HepG2 (cell line): ENCODE measurements around the gene ETV5. TPM values are rescaled to one million over a fixed set of nuclear protein-coding genes. Genes with fewer than 3 reads are reported as not detected.
A peak's percentile ranks its signal among the peaks of the same experiment; 100 is the strongest.

Source experiments
- BCL6 ChIP-seq: IDR thresholded peaks from 2 replicates; pipeline ENCODE4 v1.6.1; 2016; ENCODE audit warnings: missing genetic modification reagents, missing compliant biosample characterization
- EED ChIP-seq: sonication (generic); formaldehyde crosslinking; IDR thresholded peaks from 2 replicates; pipeline ENCODE4 v1.5.0; 2020; ENCODE audit warnings: mild to moderate bottlenecking, missing genetic modification reagents
- FLYWCH1 ChIP-seq: sonication (generic); formaldehyde crosslinking; IDR thresholded peaks from 2 replicates; pipeline ENCODE4 v1.8.1; 2023; ENCODE audit warnings: mild to moderate bottlenecking, missing genetic modification reagents
- FUBP1 ChIP-seq: sonication (generic); formaldehyde crosslinking; IDR thresholded peaks from 2 replicates; pipeline ENCODE4 v1.5.1; 2020; ENCODE audit warnings: missing genetic modification reagents, mild to moderate bottlenecking, borderline replicate concordance
- IRF2 ChIP-seq: IDR thresholded peaks from 2 replicates; pipeline ENCODE4 v1.6.1; 2018; ENCODE audit warnings: missing genetic modification reagents, missing compliant biosample characterization
- NFYC ChIP-seq: IDR thresholded peaks from 2 replicates; pipeline ENCODE4 v1.6.1; 2016; ENCODE audit warnings: missing genetic modification reagents, missing compliant biosample characterization
- PCBP1 ChIP-seq: fragments of 200-400 bp; formaldehyde crosslinking; IDR thresholded peaks from 2 replicates; pipeline ENCODE4 v1.6.1; 2017; ENCODE audit warnings: mild to moderate bottlenecking, low read depth, low read length, borderline replicate concordance
- RERE ChIP-seq: IDR thresholded peaks from 2 replicates; pipeline ENCODE4 v1.6.1; 2016; ENCODE audit warnings: low read depth, missing genetic modification reagents, missing compliant biosample characterization
- THAP11 ChIP-seq: IDR thresholded peaks from 2 replicates; pipeline ENCODE4 v1.6.1; 2016; ENCODE audit warnings: missing biosample characterization, missing genetic modification reagents
- ZNF251 ChIP-seq: sonication (generic); formaldehyde crosslinking; IDR thresholded peaks from 2 replicates; pipeline ENCODE4 v1.9.0; 2021; ENCODE audit warnings: mild to moderate bottlenecking, missing genetic modification reagents
- ZNF672 ChIP-seq: sonication (generic); formaldehyde crosslinking; IDR thresholded peaks from 2 replicates; pipeline ENCODE4 v1.8.1; 2022; ENCODE audit warnings: missing genetic modification reagents
- ZNF761 ChIP-seq: sonication (generic); formaldehyde crosslinking; conservative IDR thresholded peaks from 2 replicates; pipeline ENCODE4 v1.4.0; 2020; ENCODE audit warnings: mild to moderate bottlenecking, missing genetic modification reagents
- ZNF775 ChIP-seq: sonication (generic); formaldehyde crosslinking; IDR thresholded peaks from 2 replicates; pipeline ENCODE4 v1.4.0; 2020; ENCODE audit warnings: missing genetic modification reagents, mild to moderate bottlenecking, moderate library complexity, borderline replicate concordance
- ZNF784 ChIP-seq: sonication (generic); formaldehyde crosslinking; IDR thresholded peaks from 2 replicates; pipeline ENCODE4 v1.5.1; 2020; ENCODE audit warnings: missing genetic modification reagents, mild to moderate bottlenecking, borderline replicate concordance
- ZNF841 ChIP-seq: sonication (generic); formaldehyde crosslinking; IDR thresholded peaks from 2 replicates; pipeline ENCODE4 v1.8.1; 2023; ENCODE audit warnings: missing genetic modification reagents, borderline replicate concordance
- polyA plus RNA-seq, 8 experiments: library from polyadenylated mRNA; depleted of rRNA in 3 of 8; stranded (reverse) in 7 of 8; unstranded in 1 of 8; fragments of >200 nt; fragmentation: Illumina TruSeq in 4 of 8; extraction: Trizol in 4 of 8; gene quantifications; 2 replicates each; pipeline versions ENCODE4 v1.2.1 to v1.2.3, GENCODE V29; 2011 to 2016; ENCODE audit warnings: low read depth in 4 of 8, missing spikeins in 1 of 8, mixed read lengths in 1 of 8; ENCODE audit not compliant: insufficient read depth in 1 of 8
- total RNA-seq, 5 experiments: library from RNA; depleted of rRNA; stranded (reverse); fragments of >200 nt; fragmentation: Illumina TruSeq; extraction: Trizol; gene quantifications; 2 replicates each; pipeline ENCODE4 v1.2.3, GENCODE V29; 2016; ENCODE audit warnings: low read depth in 1 of 5
- TF ChIP-seq, protein P1 (sequence below): sonication (generic); formaldehyde crosslinking; IDR thresholded peaks from 2 replicates; pipeline ENCODE4 v1.5.1; 2020; ENCODE audit warnings: missing genetic modification reagents, mild to moderate bottlenecking, borderline replicate concordance

Gene ETV5
- total and polyA plus RNA-seq, 2 of the 13 experiments (the other 11 are each of a cell fraction or from before 2014, with no cell fraction given), result 52.9 to 57.2 TPM

DNA sequence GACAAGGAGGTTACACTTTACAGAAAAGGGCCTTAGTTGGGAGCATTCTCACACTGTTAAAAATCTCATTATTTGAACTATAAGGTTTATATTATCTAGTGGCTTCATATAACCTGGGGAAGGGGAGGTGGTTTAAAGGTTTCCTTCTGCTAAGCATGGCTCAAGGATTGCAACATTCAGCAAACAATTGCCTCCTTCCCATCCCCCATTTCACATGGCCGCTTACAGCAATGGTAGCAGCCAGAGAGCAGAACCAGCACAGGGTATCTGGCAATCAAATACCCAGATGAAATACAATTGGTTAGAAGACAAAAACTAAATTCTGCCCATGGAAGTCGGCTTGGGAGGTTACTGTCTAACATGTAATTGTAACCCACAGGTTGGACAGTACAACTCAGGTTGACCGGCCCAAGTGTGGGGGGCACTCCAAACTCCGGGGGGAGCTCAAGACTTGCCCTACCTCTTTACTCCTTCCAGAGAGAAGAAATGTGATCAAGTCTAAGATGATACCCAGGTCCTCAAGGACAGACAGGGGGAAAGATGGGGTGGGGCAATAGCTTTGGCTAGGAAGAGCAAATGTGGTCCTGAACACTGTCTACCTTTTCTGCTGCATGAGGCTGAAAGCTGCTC lies 15.5 kb downstream of the ETV5 start (continued):
- TF ChIP-seq, protein P1, sequence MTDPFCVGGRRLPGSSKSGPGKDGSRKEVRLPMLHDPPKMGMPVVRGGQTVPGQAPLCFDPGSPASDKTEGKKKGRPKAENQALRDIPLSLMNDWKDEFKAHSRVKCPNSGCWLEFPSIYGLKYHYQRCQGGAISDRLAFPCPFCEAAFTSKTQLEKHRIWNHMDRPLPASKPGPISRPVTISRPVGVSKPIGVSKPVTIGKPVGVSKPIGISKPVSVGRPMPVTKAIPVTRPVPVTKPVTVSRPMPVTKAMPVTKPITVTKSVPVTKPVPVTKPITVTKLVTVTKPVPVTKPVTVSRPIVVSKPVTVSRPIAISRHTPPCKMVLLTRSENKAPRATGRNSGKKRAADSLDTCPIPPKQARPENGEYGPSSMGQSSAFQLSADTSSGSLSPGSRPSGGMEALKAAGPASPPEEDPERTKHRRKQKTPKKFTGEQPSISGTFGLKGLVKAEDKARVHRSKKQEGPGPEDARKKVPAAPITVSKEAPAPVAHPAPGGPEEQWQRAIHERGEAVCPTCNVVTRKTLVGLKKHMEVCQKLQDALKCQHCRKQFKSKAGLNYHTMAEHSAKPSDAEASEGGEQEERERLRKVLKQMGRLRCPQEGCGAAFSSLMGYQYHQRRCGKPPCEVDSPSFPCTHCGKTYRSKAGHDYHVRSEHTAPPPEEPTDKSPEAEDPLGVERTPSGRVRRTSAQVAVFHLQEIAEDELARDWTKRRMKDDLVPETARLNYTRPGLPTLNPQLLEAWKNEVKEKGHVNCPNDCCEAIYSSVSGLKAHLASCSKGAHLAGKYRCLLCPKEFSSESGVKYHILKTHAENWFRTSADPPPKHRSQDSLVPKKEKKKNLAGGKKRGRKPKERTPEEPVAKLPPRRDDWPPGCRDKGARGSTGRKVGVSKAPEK, result no peak
- TF ChIP-seq ZNF251 (CRISPR knock-in tag) (no peak), BCL6 (CRISPR knock-in tag) (no peak), EED (no peak), ZNF672 (CRISPR knock-in tag) (no peak), IRF2 (CRISPR knock-in tag) (no peak), THAP11 (CRISPR knock-in tag) (peak; percentile 32; the same call in 1 of the 2 replicates), PCBP1 (no peak), ZNF841 (CRISPR knock-in tag) (no peak), NFYC (no peak), ZNF761 (CRISPR knock-in tag) (no peak), ZNF784 (CRISPR knock-in tag) (no peak), FLYWCH1 (CRISPR knock-in tag) (no peak), FUBP1 (CRISPR knock-in tag) (no peak), RERE (CRISPR knock-in tag) (0 out of 2 replicates have a peak, but pooled peaks have one; percentile 14), ZNF775 (CRISPR knock-in tag) (no peak)
